K562 (cell line): Measurements from ENCODE around the gene SCAMP3.

Source experiments
- ETV5 ChIP-seq: sonication (generic); formaldehyde crosslinking; IDR thresholded peaks from 2 replicates; pipeline ENCODE4 v1.4.0; 2020; ENCODE audit warnings: low read depth, mild to moderate bottlenecking, missing genetic modification reagents
- GATAD2A ChIP-seq: fragments of 450-650 bp; IDR thresholded peaks from 2 replicates; pipeline ENCODE4 v1.6.1; 2017
- HSF4 ChIP-seq: fragments of 250-450 bp; sonication (Bioruptor Pico); IDR thresholded peaks from 2 replicates; pipeline ENCODE4 v2.1.2; 2022; ENCODE audit warnings: mild to moderate bottlenecking, moderate library complexity, borderline replicate concordance
- MAZ ChIP-seq, 2 experiments: fragments of 450-650 bp in 1 of 2; sonication (generic) in 1 of 2; formaldehyde crosslinking; IDR thresholded peaks in 1 of 2; conservative IDR thresholded peaks in 1 of 2; 2 replicates each; pipeline versions ENCODE4 v1.4.0 to v1.5.0; 2020; ENCODE audit warnings: mild to moderate bottlenecking in 1 of 2, missing genetic modification reagents in 1 of 2
- PHF20 ChIP-seq: fragments of 450-650 bp; IDR thresholded peaks from 2 replicates; pipeline ENCODE4 v1.6.1; 2018; ENCODE audit not compliant: partially characterized antibody
- SP1 ChIP-seq: sonication (generic); formaldehyde crosslinking; IDR thresholded peaks from 2 replicates; pipeline ENCODE4 v1.8.1; 2022; ENCODE audit warnings: mild to moderate bottlenecking, missing genetic modification reagents
- TAF1 ChIP-seq: IDR thresholded peaks from 2 replicates; pipeline ENCODE4 v1.6.1; 2011; ENCODE audit warnings: mild to moderate bottlenecking, low read length, moderate library complexity; ENCODE audit not compliant: insufficient read depth, control insufficient read depth, severe bottlenecking; ENCODE audit errors: extremely low read depth
- ZFP30 ChIP-seq: fragments of 250-450 bp; sonication (Bioruptor Pico); IDR thresholded peaks from 2 replicates; pipeline ENCODE4 v1.8.0; 2022; ENCODE audit warnings: moderate library complexity, mild to moderate bottlenecking, inconsistent platforms, borderline replicate concordance
- TF ChIP-seq, protein P1 (sequence below): sonication (generic); formaldehyde crosslinking; IDR thresholded peaks from 2 replicates; pipeline ENCODE4 v1.8.1; 2022; ENCODE audit warnings: missing genetic modification reagents
- TF ChIP-seq, protein P2 (sequence below), 3 experiments: IDR thresholded peaks in 2 of 3; conservative IDR thresholded peaks in 1 of 3; 2 replicates each; pipeline ENCODE4 v1.5.1; 2011 to 2012; ENCODE audit warnings: low read length in 3 of 3, mild to moderate bottlenecking in 3 of 3, control low read depth in 2 of 3, improper control_type of control experiment in 1 of 3, inconsistent platforms in 1 of 3, low read depth in 1 of 3, mixed read lengths in 1 of 3, moderate library complexity in 1 of 3; ENCODE audit not compliant: insufficient read depth in 2 of 3
- TF ChIP-seq, protein P3 (sequence below), 2 experiments: fragments of 200-800 bp in 1 of 2; sonication (Bioruptor generic) in 1 of 2; sonication (generic) in 1 of 2; formaldehyde crosslinking in 1 of 2; IDR thresholded peaks in 1 of 2; conservative IDR thresholded peaks in 1 of 2; 2 replicates each; pipeline versions ENCODE4 v1.5.0 to v1.6.1; 2016 to 2020; ENCODE audit warnings: missing compliant biosample characterization in 1 of 2, missing genetic modification characterization in 1 of 2, missing genetic modification reagents in 1 of 2
- TF ChIP-seq, protein P4 (sequence below), 2 experiments: fragments of 450-650 bp; formaldehyde crosslinking in 1 of 2; IDR thresholded peaks; 2 replicates each; pipeline versions ENCODE4 v1.4.0 to v1.6.1; 2014 to 2020; ENCODE audit warnings: mild to moderate bottlenecking in 2 of 2, borderline replicate concordance in 1 of 2, low read depth in 1 of 2

DNA sequence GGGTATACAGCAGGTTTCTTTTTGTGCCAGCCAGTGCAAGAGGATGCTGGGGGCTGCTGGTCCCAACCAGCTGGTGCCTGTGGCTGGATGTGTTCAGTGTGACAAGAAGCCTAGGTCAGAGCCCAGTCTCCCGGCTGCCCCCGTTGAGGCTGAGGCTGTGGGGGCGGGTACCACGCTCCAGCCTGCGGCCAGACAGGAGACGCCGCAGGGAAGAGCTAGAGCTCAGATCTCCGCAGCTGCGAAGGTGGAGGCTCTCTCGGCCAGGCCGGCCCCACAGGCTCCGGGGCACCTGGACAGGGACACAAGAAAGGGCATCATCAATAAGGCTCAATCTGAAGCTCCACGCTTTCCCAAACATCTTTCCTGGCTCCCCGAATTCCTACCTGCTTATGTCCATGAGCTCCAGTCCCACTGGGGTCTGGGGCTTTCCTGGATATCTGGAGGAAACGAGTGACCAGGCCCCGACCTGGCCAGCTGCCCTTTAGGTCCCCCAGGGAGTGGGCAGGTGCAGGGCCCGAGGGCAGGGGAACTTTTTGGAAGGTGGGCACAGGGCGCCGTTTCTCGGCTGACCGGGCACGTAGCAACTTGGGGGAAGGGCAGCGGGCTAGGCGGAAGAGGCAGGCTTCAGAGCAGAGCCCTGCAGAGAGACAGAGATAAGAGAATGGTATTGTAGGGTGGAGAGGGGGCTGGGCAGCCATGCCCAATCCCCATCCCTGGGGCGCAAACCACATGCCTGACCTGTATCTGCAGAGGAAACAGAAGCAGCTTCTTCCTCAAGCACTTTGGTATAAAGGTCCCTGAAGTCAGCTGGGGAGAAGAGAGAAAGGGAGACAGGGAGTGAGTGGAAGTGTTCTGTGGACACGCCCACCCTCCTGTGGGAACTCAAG lies 14.2 kb downstream of the SCAMP3 start:
- TF ChIP-seq SP1 (CRISPR knock-in tag) (no peak), PHF20 (no peak), HSF4 (CRISPR knock-in tag) (no peak), GATAD2A (no peak), TAF1 (no peak), ZFP30 (CRISPR knock-in tag) (no peak), ETV5 (CRISPR knock-in tag) (no peak), MAZ (CRISPR knock-in tag; conservative IDR thresholded peaks at IDR 0.05 in 1 of 2, IDR thresholded peaks at IDR 0.05 in 1 of 2) (no peak)
- TF ChIP-seq, protein P1, sequence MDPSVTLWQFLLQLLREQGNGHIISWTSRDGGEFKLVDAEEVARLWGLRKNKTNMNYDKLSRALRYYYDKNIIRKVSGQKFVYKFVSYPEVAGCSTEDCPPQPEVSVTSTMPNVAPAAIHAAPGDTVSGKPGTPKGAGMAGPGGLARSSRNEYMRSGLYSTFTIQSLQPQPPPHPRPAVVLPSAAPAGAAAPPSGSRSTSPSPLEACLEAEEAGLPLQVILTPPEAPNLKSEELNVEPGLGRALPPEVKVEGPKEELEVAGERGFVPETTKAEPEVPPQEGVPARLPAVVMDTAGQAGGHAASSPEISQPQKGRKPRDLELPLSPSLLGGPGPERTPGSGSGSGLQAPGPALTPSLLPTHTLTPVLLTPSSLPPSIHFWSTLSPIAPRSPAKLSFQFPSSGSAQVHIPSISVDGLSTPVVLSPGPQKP (CRISPR knock-in tag) = no peak
- TF ChIP-seq, protein P2, sequence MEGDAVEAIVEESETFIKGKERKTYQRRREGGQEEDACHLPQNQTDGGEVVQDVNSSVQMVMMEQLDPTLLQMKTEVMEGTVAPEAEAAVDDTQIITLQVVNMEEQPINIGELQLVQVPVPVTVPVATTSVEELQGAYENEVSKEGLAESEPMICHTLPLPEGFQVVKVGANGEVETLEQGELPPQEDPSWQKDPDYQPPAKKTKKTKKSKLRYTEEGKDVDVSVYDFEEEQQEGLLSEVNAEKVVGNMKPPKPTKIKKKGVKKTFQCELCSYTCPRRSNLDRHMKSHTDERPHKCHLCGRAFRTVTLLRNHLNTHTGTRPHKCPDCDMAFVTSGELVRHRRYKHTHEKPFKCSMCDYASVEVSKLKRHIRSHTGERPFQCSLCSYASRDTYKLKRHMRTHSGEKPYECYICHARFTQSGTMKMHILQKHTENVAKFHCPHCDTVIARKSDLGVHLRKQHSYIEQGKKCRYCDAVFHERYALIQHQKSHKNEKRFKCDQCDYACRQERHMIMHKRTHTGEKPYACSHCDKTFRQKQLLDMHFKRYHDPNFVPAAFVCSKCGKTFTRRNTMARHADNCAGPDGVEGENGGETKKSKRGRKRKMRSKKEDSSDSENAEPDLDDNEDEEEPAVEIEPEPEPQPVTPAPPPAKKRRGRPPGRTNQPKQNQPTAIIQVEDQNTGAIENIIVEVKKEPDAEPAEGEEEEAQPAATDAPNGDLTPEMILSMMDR (IDR thresholded peaks at IDR 0.05 in 2 of 3, conservative IDR thresholded peaks at IDR 0.05 in 1 of 3; ENCODE audit: insufficient read depth in 2 of 3, low read depth in 1 of 3, low read length in 3 of 3) = no peak
- TF ChIP-seq, protein P3, sequence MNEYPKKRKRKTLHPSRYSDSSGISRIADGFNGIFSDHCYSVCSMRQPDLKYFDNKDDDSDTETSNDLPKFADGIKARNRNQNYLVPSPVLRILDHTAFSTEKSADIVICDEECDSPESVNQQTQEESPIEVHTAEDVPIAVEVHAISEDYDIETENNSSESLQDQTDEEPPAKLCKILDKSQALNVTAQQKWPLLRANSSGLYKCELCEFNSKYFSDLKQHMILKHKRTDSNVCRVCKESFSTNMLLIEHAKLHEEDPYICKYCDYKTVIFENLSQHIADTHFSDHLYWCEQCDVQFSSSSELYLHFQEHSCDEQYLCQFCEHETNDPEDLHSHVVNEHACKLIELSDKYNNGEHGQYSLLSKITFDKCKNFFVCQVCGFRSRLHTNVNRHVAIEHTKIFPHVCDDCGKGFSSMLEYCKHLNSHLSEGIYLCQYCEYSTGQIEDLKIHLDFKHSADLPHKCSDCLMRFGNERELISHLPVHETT (CRISPR knock-in tag; conservative IDR thresholded peaks at IDR 0.05 in 1 of 2, IDR thresholded peaks at IDR 0.05 in 1 of 2) = no peak
- TF ChIP-seq, protein P4, sequence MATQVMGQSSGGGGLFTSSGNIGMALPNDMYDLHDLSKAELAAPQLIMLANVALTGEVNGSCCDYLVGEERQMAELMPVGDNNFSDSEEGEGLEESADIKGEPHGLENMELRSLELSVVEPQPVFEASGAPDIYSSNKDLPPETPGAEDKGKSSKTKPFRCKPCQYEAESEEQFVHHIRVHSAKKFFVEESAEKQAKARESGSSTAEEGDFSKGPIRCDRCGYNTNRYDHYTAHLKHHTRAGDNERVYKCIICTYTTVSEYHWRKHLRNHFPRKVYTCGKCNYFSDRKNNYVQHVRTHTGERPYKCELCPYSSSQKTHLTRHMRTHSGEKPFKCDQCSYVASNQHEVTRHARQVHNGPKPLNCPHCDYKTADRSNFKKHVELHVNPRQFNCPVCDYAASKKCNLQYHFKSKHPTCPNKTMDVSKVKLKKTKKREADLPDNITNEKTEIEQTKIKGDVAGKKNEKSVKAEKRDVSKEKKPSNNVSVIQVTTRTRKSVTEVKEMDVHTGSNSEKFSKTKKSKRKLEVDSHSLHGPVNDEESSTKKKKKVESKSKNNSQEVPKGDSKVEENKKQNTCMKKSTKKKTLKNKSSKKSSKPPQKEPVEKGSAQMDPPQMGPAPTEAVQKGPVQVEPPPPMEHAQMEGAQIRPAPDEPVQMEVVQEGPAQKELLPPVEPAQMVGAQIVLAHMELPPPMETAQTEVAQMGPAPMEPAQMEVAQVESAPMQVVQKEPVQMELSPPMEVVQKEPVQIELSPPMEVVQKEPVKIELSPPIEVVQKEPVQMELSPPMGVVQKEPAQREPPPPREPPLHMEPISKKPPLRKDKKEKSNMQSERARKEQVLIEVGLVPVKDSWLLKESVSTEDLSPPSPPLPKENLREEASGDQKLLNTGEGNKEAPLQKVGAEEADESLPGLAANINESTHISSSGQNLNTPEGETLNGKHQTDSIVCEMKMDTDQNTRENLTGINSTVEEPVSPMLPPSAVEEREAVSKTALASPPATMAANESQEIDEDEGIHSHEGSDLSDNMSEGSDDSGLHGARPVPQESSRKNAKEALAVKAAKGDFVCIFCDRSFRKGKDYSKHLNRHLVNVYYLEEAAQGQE (IDR thresholded peaks at IDR 0.05; ENCODE audit: borderline replicate concordance) = no peak
- TF ChIP-seq, protein P4 (CRISPR knock-in tag; IDR thresholded peaks at IDR 0.05; ENCODE audit: low read depth) = no peak
